ENCODE data around the gene AGAP1. TPM values are rescaled to one million over a fixed set of nuclear protein-coding genes. Genes with fewer than 3 reads are reported as not detected.
"Not testable (repeated sequence)": the region's sequence is repeated elsewhere in the genome, so short reads cannot be mapped to it uniquely, and the experiment has no call there.

The AGAP1 gene
- total RNA-seq, 1 experiment from 2014 or later: 56.4 TPM

DNA sequence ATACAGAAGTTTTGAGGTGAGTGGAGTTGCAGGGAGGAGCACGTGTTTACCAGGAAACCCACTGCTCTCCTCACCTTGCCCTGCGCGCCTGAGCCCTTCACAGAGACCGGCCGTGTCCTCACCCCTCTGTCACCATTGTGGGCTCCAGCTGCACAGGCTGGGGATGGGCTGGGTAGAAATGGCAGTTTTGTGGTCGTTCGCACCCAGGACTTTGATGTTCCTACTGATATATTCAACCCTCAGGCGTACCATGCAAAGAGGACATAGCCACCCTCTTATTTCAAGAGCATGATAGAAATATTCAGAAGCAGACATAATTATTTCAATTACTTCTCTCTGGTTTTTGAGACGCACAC lies 596.2 kb downstream of the AGAP1 start:
- Mint-ChIP-seq H3K27me3 (ENCODE audit: unreplicated experiment) (no peaks in the 10 kb centered on the region), H3K4me3 (ENCODE audit: low read depth, unreplicated experiment) (no peak overlapping the region), H3K27ac (ENCODE audit: unreplicated experiment) (no peak overlapping the region), H3K9me3 (ENCODE audit: low read depth, unreplicated experiment) (no peaks in the 10 kb centered on the region), H3K36me3 (ENCODE audit: insufficient read depth, unreplicated experiment) (no peaks in the 10 kb centered on the region), H3K4me1 (ENCODE audit: low read depth, unreplicated experiment) (peaks cover 14% of the 10 kb centered on the region)
- DNase-seq: no peak
- intact Hi-C loops (cut with micrococcal nuclease; ENCODE audit: unreplicated experiment): no loop called here
- CTCF ChIA-PET: no interaction called here
- TF ChIP-seq, protein P1, sequence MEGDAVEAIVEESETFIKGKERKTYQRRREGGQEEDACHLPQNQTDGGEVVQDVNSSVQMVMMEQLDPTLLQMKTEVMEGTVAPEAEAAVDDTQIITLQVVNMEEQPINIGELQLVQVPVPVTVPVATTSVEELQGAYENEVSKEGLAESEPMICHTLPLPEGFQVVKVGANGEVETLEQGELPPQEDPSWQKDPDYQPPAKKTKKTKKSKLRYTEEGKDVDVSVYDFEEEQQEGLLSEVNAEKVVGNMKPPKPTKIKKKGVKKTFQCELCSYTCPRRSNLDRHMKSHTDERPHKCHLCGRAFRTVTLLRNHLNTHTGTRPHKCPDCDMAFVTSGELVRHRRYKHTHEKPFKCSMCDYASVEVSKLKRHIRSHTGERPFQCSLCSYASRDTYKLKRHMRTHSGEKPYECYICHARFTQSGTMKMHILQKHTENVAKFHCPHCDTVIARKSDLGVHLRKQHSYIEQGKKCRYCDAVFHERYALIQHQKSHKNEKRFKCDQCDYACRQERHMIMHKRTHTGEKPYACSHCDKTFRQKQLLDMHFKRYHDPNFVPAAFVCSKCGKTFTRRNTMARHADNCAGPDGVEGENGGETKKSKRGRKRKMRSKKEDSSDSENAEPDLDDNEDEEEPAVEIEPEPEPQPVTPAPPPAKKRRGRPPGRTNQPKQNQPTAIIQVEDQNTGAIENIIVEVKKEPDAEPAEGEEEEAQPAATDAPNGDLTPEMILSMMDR (IDR thresholded peaks at IDR 0.05; ENCODE audit: unreplicated experiment): no peak
- no TSS peak for BruUV-seq (replicated peaks)

DNA sequence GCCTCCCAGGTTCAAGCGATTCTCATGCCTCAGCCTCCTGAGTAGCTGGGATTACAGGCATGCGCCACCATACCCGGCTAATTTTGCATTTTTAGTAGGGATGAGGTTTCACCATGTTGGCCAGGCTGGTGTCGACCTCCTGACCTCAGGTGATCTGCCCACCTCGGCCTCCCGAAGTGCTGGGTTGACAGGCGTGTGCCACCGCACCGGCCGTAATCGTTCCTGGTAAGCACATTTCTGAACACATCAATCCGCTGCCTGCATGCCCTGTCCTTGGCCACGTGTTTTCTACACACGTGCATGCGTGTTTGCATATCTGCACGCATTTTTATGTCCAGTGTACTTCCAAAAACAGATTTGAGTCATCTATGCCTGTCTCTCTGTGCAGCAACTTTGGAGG lies 597.0 kb downstream of the AGAP1 start:
- CTCF ChIA-PET; DNase-seq; H3K9me3 Mint-ChIP-seq (ENCODE audit: low read depth, unreplicated experiment); H3K27ac Mint-ChIP-seq (ENCODE audit: unreplicated experiment); BruUV-seq (replicated peaks); H3K36me3 Mint-ChIP-seq (ENCODE audit: insufficient read depth, unreplicated experiment); intact Hi-C loops (cut with micrococcal nuclease; ENCODE audit: unreplicated experiment); H3K27me3 Mint-ChIP-seq (ENCODE audit: unreplicated experiment); H3K4me3 Mint-ChIP-seq (ENCODE audit: low read depth, unreplicated experiment): not testable (repeated sequence)
- peaks cover 14% of the 10 kb centered on the region for H3K4me1 Mint-ChIP-seq (ENCODE audit: low read depth, unreplicated experiment)

DNA sequence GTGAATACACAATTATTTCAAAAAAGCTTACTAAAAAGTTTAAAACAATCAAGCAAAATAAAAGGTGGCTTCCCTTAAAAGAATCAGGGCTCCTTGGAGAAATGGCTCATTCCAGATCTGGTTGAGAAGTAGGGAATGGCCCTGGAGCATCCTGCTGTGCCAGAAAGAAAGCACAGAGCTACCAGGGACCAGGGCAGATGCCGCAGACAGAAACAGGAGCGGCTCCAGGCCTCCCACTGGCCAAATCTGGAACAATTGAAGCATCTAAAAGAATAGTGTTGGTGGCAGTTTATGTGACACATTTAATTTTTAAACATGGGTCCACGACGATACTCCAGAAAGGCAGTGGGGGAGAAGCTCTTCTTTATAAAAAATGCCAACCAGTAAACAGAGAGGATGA lies 598.9 kb downstream of the AGAP1 start:
- H3K27ac Mint-ChIP-seq (ENCODE audit: unreplicated experiment): no peak overlapping the region
- no peaks in the 10 kb centered on the region for H3K9me3 Mint-ChIP-seq (ENCODE audit: low read depth, unreplicated experiment)
- no peaks in the 10 kb centered on the region for H3K36me3 Mint-ChIP-seq (ENCODE audit: insufficient read depth, unreplicated experiment)
- TF ChIP-seq, protein P1 (IDR thresholded peaks at IDR 0.05; ENCODE audit: unreplicated experiment): no peak
- H3K27me3 Mint-ChIP-seq (ENCODE audit: unreplicated experiment): no peaks in the 10 kb centered on the region
- CTCF ChIA-PET: no interaction called here
- H3K4me3 Mint-ChIP-seq (ENCODE audit: low read depth, unreplicated experiment): no peak overlapping the region
- no TSS peak for BruUV-seq (replicated peaks)
- intact Hi-C loops (cut with micrococcal nuclease; ENCODE audit: unreplicated experiment): no loop called here
- DNase-seq: no peak
- peaks cover 11% of the 10 kb centered on the region for H3K4me1 Mint-ChIP-seq (ENCODE audit: low read depth, unreplicated experiment)

DNA sequence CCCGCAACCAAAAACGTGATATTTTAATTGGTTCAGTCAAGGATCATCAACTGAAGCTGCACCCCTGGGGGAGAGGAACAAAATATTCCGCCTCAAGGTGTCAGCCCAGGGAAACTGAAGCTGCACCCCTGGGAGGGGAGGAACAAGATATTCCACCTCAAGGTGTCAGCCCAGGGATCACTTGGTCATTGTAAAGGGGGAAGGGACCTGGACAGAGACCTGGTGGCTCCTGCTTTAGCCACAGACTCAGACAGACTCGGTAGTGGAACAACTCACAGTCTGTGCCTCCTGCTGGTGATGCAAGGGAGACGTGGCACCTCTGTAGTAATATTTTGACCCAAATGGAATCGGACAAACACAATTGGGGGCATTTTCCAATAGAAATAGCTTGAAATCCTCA lies 599.3 kb downstream of the AGAP1 start:
- H3K27ac Mint-ChIP-seq (ENCODE audit: unreplicated experiment): no peak overlapping the region
- H3K4me1 Mint-ChIP-seq (ENCODE audit: low read depth, unreplicated experiment): peaks cover 7% of the 10 kb centered on the region
- DNase-seq: no peak
- H3K4me3 Mint-ChIP-seq (ENCODE audit: low read depth, unreplicated experiment): no peak overlapping the region
- TF ChIP-seq, protein P1 (IDR thresholded peaks at IDR 0.05; ENCODE audit: unreplicated experiment): no peak
- CTCF ChIA-PET: no interaction called here
- intact Hi-C loops (cut with micrococcal nuclease; ENCODE audit: unreplicated experiment): no loop called here
- BruUV-seq (replicated peaks): no TSS peak
- H3K27me3 Mint-ChIP-seq (ENCODE audit: unreplicated experiment): no peaks in the 10 kb centered on the region
- H3K36me3 Mint-ChIP-seq (ENCODE audit: insufficient read depth, unreplicated experiment): no peaks in the 10 kb centered on the region
- H3K9me3 Mint-ChIP-seq (ENCODE audit: low read depth, unreplicated experiment): no peaks in the 10 kb centered on the region

DNA sequence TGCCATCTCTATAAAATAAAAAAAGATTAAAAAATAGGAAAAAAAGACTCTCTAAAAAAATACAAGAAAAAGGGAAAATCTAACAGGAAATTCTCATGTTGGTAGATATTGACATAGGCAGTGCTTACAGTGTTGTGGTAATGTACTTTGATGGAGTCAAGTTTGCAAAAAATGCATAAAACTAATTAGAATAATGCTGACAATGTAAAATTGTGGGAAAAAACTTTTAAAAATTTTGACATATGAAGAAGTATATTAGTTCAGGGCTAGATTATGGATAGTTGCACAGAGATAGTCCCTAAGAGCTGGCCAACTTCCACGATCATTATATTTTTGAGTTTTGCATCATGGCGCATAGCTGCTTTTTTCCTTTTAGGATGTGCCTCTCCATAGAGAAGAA lies 601.7 kb downstream of the AGAP1 start:
- H3K4me1 Mint-ChIP-seq (ENCODE audit: low read depth, unreplicated experiment): no peaks in the 10 kb centered on the region
- intact Hi-C loops (cut with micrococcal nuclease; ENCODE audit: unreplicated experiment): no loop called here
- TF ChIP-seq, protein P1 (IDR thresholded peaks at IDR 0.05; ENCODE audit: unreplicated experiment): no peak

More for the DNA sequence above, 601.7 kb downstream of the AGAP1 start:
- H3K9me3 Mint-ChIP-seq (ENCODE audit: low read depth, unreplicated experiment): no peaks in the 10 kb centered on the region
- CTCF ChIA-PET: no interaction called here
- no peak overlapping the region for H3K4me3 Mint-ChIP-seq (ENCODE audit: low read depth, unreplicated experiment)
- no peaks in the 10 kb centered on the region for H3K36me3 Mint-ChIP-seq (ENCODE audit: insufficient read depth, unreplicated experiment)
- DNase-seq: no peak
- H3K27me3 Mint-ChIP-seq (ENCODE audit: unreplicated experiment): no peaks in the 10 kb centered on the region
- BruUV-seq (replicated peaks): no TSS peak
- no peak overlapping the region for H3K27ac Mint-ChIP-seq (ENCODE audit: unreplicated experiment)

Data from Calu3 (cell line).